ENCODE measurements around the gene LAMP1. TPM values are rescaled to one million over a fixed set of nuclear protein-coding genes. Genes with fewer than 3 reads are reported as not detected.

LAMP1 gene
- total and polyA plus RNA-seq, 2 experiments from 2014 or later: 34.5 to 107 TPM

DNA sequence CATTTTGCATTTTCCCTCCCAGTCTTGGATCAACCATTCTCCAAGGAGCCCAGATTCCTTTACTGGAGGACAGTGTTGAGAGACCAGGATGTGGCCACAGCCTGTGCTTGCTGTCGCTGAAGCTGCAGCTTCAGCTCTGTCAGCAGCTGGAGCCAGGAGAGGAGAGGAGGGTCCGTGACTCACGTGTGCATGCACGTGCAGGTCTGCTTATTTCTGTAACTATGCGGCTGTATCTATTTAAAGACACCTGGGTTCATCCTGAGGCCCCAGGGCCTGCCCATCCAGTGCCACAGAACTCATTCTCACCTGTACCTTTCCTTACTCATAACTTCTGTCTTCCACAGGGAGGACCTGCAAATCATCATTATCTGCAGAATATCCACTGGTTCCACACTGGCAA lies 8.2 kb upstream of the LAMP1 start:
- H3K27me3 Mint-ChIP-seq (ENCODE audit: insufficient read depth, low read depth, poor library complexity): peaks cover 18% of the 10 kb centered on the region

More for the DNA sequence above, 8.2 kb upstream of the LAMP1 start:
- ATAC-seq: no peak
- peaks cover 13% of the 10 kb centered on the region for H3K4me1 Mint-ChIP-seq
- Histone ChIP-seq H3K79me2 (replicated peaks; ENCODE audit: insufficient read depth) (no peaks in the 10 kb centered on the region), H4K20me1 (replicated peaks; ENCODE audit: insufficient read depth) (no peaks in the 10 kb centered on the region), H3K27ac (ENCODE audit: low read depth) (no peak overlapping the region), H2AFZ (no peak overlapping the region), H3K4me2 (no peak overlapping the region), H3F3A (replicated peaks; ENCODE audit: low read depth) (no peaks in the 10 kb centered on the region), H3K4me1 (ENCODE audit: insufficient read depth) (peaks cover 12% of the 10 kb centered on the region; the same call in 1 of the 2 replicates), H3K9me2 (ENCODE audit: insufficient read depth) (no peaks in the 10 kb centered on the region), H3K27me3 (ENCODE audit: insufficient read depth) (0 out of 2 replicates have a peak, but pooled peaks cover 10% of the 10 kb centered on the region), H3K36me3 (ENCODE audit: insufficient read depth) (no peaks in the 10 kb centered on the region), H3K4me3 (no peak overlapping the region)
- DNase-seq (ENCODE audit: low spot score): no peak
- no peak overlapping the region for H3K27ac Mint-ChIP-seq
- no peaks in the 10 kb centered on the region for H3K36me3 Mint-ChIP-seq (ENCODE audit: low read depth)
- H3K4me3 Mint-ChIP-seq: no peak overlapping the region
- peaks cover 14% of the 10 kb centered on the region for H3K9me3 Mint-ChIP-seq
- TF ChIP-seq POLR2AphosphoS5 (IDR thresholded peaks at IDR 0.05; ENCODE audit: low read depth): no peak
- TF ChIP-seq, protein P1, sequence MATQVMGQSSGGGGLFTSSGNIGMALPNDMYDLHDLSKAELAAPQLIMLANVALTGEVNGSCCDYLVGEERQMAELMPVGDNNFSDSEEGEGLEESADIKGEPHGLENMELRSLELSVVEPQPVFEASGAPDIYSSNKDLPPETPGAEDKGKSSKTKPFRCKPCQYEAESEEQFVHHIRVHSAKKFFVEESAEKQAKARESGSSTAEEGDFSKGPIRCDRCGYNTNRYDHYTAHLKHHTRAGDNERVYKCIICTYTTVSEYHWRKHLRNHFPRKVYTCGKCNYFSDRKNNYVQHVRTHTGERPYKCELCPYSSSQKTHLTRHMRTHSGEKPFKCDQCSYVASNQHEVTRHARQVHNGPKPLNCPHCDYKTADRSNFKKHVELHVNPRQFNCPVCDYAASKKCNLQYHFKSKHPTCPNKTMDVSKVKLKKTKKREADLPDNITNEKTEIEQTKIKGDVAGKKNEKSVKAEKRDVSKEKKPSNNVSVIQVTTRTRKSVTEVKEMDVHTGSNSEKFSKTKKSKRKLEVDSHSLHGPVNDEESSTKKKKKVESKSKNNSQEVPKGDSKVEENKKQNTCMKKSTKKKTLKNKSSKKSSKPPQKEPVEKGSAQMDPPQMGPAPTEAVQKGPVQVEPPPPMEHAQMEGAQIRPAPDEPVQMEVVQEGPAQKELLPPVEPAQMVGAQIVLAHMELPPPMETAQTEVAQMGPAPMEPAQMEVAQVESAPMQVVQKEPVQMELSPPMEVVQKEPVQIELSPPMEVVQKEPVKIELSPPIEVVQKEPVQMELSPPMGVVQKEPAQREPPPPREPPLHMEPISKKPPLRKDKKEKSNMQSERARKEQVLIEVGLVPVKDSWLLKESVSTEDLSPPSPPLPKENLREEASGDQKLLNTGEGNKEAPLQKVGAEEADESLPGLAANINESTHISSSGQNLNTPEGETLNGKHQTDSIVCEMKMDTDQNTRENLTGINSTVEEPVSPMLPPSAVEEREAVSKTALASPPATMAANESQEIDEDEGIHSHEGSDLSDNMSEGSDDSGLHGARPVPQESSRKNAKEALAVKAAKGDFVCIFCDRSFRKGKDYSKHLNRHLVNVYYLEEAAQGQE (IDR thresholded peaks at IDR 0.05; ENCODE audit: unreplicated experiment): no peak
- TF ChIP-seq, protein P2, sequence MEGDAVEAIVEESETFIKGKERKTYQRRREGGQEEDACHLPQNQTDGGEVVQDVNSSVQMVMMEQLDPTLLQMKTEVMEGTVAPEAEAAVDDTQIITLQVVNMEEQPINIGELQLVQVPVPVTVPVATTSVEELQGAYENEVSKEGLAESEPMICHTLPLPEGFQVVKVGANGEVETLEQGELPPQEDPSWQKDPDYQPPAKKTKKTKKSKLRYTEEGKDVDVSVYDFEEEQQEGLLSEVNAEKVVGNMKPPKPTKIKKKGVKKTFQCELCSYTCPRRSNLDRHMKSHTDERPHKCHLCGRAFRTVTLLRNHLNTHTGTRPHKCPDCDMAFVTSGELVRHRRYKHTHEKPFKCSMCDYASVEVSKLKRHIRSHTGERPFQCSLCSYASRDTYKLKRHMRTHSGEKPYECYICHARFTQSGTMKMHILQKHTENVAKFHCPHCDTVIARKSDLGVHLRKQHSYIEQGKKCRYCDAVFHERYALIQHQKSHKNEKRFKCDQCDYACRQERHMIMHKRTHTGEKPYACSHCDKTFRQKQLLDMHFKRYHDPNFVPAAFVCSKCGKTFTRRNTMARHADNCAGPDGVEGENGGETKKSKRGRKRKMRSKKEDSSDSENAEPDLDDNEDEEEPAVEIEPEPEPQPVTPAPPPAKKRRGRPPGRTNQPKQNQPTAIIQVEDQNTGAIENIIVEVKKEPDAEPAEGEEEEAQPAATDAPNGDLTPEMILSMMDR (conservative IDR thresholded peaks at IDR 0.05; ENCODE audit: low read depth in 2 of 2): no peak
- no peak for TF ChIP-seq ZNF331 (CRISPR knock-in tag; IDR thresholded peaks at IDR 0.05; ENCODE audit: low read depth)
- TF ChIP-seq NANOG (IDR thresholded peaks at IDR 0.05; ENCODE audit: borderline replicate concordance): no peak
- TF ChIP-seq, protein P3, sequence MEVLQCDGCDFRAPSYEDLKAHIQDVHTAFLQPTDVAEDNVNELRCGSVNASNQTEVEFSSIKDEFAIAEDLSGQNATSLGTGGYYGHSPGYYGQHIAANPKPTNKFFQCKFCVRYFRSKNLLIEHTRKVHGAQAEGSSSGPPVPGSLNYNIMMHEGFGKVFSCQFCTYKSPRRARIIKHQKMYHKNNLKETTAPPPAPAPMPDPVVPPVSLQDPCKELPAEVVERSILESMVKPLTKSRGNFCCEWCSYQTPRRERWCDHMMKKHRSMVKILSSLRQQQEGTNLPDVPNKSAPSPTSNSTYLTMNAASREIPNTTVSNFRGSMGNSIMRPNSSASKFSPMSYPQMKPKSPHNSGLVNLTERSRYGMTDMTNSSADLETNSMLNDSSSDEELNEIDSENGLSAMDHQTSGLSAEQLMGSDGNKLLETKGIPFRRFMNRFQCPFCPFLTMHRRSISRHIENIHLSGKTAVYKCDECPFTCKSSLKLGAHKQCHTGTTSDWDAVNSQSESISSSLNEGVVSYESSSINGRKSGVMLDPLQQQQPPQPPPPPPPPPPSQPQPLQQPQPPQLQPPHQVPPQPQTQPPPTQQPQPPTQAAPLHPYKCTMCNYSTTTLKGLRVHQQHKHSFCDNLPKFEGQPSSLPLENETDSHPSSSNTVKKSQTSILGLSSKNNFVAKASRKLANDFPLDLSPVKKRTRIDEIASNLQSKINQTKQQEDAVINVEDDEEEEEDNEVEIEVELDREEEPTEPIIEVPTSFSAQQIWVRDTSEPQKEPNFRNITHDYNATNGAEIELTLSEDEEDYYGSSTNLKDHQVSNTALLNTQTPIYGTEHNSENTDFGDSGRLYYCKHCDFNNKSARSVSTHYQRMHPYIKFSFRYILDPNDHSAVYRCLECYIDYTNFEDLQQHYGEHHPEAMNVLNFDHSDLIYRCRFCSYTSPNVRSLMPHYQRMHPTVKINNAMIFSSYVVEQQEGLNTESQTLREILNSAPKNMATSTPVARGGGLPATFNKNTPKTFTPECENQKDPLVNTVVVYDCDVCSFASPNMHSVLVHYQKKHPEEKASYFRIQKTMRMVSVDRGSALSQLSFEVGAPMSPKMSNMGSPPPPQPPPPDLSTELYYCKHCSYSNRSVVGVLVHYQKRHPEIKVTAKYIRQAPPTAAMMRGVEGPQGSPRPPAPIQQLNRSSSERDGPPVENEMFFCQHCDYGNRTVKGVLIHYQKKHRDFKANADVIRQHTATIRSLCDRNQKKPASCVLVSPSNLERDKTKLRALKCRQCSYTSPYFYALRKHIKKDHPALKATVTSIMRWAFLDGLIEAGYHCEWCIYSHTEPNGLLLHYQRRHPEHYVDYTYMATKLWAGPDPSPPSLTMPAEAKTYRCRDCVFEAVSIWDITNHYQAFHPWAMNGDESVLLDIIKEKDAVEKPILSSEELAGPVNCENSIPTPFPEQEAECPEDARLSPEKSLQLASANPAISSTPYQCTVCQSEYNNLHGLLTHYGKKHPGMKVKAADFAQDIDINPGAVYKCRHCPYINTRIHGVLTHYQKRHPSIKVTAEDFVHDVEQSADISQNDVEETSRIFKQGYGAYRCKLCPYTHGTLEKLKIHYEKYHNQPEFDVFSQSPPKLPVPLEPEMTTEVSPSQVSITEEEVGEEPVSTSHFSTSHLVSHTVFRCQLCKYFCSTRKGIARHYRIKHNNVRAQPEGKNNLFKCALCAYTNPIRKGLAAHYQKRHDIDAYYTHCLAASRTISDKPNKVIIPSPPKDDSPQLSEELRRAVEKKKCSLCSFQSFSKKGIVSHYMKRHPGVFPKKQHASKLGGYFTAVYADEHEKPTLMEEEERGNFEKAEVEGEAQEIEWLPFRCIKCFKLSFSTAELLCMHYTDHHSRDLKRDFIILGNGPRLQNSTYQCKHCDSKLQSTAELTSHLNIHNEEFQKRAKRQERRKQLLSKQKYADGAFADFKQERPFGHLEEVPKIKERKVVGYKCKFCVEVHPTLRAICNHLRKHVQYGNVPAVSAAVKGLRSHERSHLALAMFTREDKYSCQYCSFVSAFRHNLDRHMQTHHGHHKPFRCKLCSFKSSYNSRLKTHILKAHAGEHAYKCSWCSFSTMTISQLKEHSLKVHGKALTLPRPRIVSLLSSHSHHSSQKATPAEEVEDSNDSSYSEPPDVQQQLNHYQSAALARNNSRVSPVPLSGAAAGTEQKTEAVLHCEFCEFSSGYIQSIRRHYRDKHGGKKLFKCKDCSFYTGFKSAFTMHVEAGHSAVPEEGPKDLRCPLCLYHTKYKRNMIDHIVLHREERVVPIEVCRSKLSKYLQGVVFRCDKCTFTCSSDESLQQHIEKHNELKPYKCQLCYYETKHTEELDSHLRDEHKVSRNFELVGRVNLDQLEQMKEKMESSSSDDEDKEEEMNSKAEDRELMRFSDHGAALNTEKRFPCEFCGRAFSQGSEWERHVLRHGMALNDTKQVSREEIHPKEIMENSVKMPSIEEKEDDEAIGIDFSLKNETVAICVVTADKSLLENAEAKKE (CRISPR knock-in tag; IDR thresholded peaks at IDR 0.05): no peak
- TF ChIP-seq ZNF114 (CRISPR knock-in tag; IDR thresholded peaks at IDR 0.05): no peak
- TF ChIP-seq ETS1 (IDR thresholded peaks at IDR 0.05): no peak
- TF ChIP-seq EZH2phosphoT487 (IDR thresholded peaks at IDR 0.05; ENCODE audit: unreplicated experiment): no peak
- TF ChIP-seq JUNB (IDR thresholded peaks at IDR 0.05; ENCODE audit: unreplicated experiment): no peak
- TF ChIP-seq STAT1 (IDR thresholded peaks at IDR 0.05; ENCODE audit: unreplicated experiment): no peak
- TF ChIP-seq EZH2 (IDR thresholded peaks at IDR 0.05; ENCODE audit: low read depth, unreplicated experiment): no peak
- no peak for TF ChIP-seq CREB1 (CRISPR knock-in tag; IDR thresholded peaks at IDR 0.05; ENCODE audit: low read depth)

All from GM23338 (cell line).